CD4-positive, alpha-beta T cell treated with Interleukin-15 for 1 hour (primary cell): ENCODE measurements around the gene MICU2.

Experiments used
- DNase-seq: peaks from one replicate; pipeline ENCODE4 v3.0.0-alpha.2; 2020

The MICU2 gene

DNA sequence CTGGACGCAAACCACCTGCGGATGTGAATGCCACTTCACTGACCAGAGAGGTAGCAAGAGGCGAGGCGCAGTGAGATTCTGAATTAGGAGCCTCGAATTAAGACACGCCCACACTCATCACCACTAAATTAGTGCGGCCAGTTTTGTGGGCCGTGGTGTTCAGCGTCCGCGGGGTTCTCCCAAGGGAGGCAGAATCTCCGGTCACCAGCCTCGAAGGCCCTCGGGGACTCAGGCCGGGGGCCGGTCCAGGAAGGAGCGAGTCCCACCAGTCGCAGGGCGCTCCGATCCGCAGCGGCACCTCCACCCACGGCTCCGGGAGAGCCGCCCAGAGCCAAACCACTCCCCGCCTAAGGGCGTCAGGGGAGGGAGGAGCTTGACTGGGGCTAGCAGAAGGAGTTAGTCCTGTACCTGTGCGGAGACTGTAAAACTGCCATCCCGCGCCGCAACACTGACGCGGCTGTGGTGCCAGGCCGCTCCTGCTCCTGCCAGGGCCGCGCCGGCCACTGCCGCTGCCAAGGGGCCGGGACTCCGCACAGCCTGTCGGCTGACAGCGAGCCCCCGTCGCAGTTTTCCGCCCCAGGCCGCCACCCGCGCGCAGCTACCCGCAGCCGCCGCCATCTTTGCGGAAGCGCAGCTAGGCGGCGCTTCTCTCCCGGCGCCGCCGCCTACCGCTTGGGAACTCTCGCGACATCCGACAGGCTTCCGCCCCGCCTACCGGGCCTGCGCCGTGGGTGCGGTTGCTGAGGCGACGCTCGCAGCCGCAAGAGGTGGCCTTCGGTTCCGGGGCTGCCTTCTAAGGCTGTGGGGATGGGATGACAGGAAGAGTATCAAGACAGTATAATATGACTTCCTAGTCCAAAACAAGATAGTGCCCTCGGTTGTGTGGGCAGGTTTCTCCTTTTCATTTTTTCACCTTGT, at the start of gene MICU2:
Gene MICU2 (minus strand): TSS at position 640 of the 918 bp plus-strand sequence. CDS start 22 bp downstream, at position 618.
- peak; percentile 95 for DNase-seq

DNA sequence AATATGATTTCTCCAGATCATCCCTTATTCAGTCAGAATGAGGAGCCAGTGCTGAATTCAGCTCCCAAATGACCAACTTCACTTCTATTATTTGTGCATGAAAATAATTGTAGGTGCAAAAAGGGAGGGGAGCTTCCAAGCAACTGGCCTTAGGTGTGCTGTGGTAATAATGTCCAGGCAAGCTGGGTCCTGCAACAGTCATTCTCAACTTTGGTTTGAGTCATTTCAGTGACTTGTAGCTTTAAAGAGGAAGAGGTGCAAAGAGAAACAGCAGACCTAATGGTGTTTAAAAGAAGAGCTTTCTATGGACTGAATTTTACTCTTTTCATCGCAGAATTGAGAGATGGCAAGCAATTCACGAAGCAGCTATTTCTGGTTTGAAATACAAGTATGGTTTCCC, 37.7 kb upstream of the MICU2 start:
- no peak for DNase-seq

GRCh38 chr13:21639561-21639960, 35.6 kb upstream of the MICU2 start:
- DNase-seq = no peak

DNA sequence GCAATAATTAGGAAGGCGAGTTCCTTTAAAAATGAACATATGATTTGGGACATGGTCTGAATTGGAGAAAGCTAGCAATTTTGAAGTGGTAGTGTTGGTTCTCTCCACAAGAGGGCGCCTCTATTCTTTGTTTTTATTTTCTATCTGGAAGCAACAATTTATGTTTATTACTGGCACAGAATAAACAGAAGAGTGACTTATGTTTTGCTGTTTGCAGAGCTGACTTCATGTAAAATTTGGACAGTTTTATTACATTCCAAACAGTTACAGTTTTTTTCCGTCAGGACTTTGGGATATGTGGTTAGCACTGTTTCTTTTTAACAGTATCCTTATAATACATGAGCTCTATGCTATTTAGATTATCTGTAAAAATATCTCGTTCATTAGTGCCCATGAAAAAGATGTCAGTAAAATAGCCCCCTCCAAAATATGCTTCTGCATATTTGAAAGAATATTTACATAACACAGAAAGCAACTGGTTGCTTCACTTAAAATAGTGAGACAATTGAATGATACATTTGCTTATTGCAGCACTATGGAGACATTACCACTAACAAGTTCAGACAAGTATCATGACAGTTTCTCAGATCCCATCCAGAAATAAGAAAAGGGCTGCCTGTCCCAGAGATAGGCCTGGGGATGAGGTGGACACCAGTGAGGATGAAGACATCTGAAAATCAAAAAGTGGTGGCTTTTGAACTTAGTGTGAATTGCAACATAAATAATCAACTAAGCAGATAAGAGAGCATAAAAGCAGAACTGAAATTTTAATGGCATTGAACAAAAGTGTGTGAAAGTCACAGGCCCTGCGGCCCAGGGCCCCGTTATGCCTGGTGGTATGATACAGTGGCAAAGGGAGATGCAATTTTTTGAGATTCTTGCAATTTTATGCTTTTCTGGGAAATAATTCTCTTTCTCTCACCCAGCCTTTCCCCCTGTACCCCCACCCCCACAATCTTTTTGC, 34.6 kb upstream of the MICU2 start:
- DNase-seq = no peak

- DNase-seq = peak; percentile 29
Measured at GRCh38 chr13:21637296-21637695, 33.3 kb upstream of the MICU2 start.

DNA sequence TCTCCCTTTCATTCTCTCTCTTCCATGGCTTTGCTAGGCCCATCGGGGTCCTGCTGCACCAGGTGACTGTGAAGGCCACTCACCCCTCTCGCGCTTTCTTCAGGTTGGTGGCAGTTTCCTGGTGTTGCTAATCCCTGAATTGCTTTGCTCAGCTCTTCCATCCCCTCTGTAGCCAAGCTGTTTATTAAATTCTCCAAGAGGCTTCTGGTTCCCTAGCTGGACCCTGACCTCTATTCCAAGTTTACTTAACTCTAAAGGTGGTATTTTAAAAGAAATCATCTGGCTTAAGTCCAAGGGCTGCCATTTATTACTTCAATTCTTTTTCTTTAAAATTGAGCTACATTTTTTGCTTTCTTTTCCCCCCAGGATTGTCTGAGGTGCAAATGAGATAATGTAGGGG, 32.7 kb upstream of the MICU2 start:
- DNase-seq = no peak

GRCh38 chr13:21632196-21632595, 28.2 kb upstream of the MICU2 start:
- DNase-seq = no peak

DNA sequence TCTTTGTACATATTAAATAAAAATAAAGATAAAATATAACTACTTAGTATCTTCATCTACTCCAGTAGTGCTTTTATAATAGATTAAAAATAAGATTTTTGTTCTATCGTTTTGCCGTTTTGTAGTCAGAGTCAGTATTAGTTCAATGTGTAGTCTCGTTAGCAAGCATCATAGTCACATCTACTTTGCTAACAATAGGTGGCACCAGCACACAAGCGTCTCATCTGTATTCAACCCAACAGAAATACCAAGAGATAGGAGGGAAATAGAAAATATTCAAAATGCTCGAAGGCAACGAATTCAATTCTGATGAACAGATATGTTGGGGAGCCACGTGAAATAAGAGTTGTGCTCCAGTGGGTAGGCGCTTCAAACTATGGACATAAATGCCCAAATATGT, 21.4 kb upstream of the MICU2 start:
- DNase-seq = no peak

DNA sequence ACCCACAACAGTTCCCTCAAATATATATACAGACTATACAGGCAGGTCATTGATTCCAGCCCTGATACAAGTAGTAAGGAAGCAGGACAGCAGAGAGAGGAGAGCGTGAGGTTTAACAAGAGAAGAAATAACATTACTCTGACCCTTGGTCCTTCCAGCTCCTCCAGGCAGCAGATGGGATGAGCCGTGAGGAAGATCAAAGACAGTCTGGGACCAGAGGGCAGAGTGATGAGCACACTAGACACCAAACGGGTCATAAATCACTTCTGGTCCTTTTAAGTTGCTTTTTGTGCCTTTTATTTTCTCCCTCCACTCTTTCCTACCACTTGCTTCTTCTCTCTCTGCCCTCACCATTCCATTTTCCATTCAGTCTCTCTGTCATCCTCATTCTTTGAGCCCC, 16.9 kb upstream of the MICU2 start:
- no peak for DNase-seq

DNA sequence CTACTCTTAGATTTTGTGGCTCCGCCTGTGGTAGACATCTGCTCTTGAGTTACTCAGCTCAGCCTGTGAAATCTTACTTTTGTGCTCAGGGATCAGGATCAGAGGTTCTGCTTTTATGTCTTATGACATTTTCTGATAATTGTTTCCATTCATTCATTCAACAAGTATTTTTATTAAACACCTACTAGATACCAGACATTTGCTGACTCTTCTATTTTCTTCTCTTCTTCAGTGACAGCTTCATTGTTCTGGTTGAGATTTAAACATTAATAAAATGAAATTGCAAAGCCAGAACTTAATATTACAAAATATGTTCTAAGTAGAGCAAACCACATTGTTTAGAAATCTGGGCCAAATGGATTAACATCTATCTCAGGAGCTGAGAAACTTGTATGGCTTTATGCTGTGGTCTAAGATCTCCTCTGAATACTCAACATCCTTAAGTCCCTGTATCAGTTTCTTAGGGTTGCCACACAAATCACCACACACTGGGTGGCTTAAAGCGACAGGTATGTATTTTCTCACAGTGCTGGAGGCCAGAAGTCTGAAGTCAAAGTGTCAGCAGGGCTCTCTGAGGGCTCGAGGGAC, 15.8 kb upstream of the MICU2 start:
- no peak for DNase-seq

GRCh38 chr13:21616880-21617279, 12.9 kb upstream of the MICU2 start:
- no peak for DNase-seq

DNA sequence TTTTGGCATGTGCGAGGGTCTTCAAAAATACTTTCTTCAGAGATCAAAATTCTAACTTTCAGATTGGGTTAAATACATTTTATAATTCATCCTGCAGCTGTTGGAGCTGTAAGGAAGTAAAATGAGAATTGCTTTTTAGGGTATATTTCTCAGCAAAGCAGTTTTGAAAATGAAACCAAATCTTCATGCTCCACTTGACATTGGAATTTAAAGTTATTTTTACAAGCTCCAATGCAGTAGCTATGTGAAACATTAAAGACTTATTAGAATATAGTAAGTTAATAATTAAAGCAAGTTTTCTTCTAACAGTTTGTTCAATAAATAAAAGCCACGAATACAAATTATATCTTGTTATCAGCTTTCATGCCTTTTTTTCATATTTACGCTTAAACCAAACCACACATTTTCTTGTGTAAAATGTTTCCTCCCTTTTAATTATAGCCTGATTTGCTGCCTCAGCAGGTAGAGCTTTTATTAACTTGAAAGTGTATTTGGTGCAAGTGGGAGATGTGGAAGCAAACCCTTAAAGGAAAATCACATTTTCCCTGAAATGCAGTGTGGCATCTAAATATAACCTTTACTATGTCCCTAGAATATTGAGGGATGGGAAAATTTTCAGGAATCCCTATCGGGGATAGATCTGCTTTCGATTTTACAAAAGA, 12.4 kb upstream of the MICU2 start:
- no peak for DNase-seq

- no peak for DNase-seq
Measured at GRCh38 chr13:21615427-21615826, 11.5 kb upstream of the MICU2 start.

GRCh38 chr13:21613791-21614190, 9.8 kb upstream of the MICU2 start:
- DNase-seq = no peak

DNA sequence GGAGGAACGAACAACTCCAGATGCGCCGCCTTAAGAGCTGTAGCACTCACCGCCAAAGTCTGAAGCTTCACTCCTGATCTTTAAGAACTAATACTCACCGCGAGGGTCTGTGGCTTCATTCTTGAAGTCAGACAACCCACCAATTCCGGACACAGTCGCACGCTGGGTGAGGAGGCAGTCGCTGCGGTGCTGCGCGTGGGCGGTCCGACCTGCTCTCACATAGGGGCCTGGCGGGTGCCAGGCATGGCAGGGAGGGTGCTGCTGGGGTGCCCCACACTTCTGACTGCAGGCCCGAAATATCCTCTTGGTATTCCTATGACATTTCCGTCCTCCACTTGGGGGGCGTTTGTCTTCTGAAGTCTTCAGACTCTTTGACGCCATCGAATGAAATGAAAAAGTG, 7.4 kb upstream of the MICU2 start:
- no peak for DNase-seq

DNA sequence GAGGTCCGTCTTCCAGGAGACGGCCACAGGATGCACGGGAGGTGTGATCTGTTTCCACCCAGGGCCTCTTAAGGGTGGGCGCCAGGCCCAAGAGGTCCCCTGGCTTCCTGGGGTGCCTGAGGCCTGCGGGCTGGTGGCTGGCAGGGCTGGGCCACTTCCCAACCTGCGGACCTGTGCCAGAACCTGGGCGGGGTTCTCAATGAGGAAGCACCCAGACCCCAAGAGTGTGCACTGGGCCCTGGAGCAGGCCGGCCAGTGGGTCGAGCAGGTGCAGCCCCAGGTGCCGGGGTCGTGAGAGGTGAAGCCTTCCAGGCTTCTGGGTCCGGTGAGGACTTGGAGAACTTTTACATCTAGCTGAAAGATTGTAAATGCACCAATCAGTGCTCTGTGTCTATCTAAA, 6.7 kb upstream of the MICU2 start:
- no peak for DNase-seq

- no peak for DNase-seq
Measured at GRCh38 chr13:21608961-21609360, 5.0 kb upstream of the MICU2 start.

- DNase-seq = no peak
Measured at GRCh38 chr13:21606796-21607195, 2.8 kb upstream of the MICU2 start.

- no peak for DNase-seq
Measured at GRCh38 chr13:21606251-21606650, 2.3 kb upstream of the MICU2 start.

GRCh38 chr13:21596722-21597121, 7.2 kb downstream of the MICU2 start:
- DNase-seq = no peak

- no peak for DNase-seq
Measured at GRCh38 chr13:21595546-21595822, 8.5 kb downstream of the MICU2 start.

DNA sequence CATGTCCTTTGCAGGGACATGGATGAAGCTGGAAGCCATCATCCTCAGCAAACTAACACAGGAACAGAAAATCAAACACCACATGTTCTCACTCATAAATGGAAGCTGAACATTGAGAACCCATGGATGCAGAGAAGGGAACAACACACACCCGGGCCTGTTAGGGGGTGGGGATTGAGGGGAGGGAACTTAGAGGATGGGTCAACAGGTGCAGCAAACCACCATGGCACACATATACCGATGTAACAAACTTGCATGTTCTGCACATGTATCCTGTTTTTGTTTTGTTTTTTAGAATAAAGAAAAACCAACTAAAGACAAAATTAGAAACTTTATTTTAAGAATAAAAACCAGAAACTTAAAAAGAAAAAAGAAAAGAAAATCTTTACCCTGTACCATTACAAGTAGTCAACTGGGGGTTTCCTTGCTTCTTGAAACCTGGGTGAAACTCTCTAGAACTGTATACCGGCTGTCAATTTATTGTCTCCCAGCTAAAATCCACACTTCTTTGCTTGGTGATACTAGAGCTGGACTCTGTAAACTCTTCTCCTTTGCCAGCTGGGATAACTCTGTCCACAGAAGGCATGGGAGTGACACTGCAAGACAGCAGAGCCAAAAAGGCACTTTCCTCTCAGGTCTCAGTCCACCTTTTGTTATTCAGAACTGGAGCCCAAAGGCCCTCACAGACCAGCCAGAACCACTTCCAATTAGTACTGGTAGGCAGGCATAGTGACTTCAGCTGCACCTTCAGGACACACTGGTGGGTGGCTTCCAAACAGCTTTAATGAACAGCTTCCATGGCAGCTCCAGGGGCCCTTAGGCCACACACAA, 9.0 kb downstream of the MICU2 start:
- no peak for DNase-seq
